GM12864 (cell line): ENCODE measurements around the gene FCHO1.

ENCODE experiments used
- DNase-seq: peaks from one replicate; pipeline ENCODE4 v3.0.0-alpha.2; 2011; ENCODE audit warnings: low read depth
- H3K4me3 ChIP-seq: 2 replicates; pipeline ENCODE4 v1.5.1; 2011; ENCODE audit warnings: mild to moderate bottlenecking, low read depth, low read length, control low read depth
- CTCF ChIP-seq: IDR thresholded peaks from 2 replicates; pipeline ENCODE4 v1.5.1; 2011; ENCODE audit warnings: low read depth, mild to moderate bottlenecking, moderate library complexity, low read length, control low read depth, inconsistent platforms; ENCODE audit errors: missing control alignments

Gene FCHO1

GRCh38 chr19:17754634-17755442, 3.6 kb downstream of the FCHO1 start:
- H3K4me3 ChIP-seq, result peak overlapping the region; percentile 0
- peak; percentile 78 for DNase-seq
- TF ChIP-seq CTCF, result peak; percentile 51

DNA sequence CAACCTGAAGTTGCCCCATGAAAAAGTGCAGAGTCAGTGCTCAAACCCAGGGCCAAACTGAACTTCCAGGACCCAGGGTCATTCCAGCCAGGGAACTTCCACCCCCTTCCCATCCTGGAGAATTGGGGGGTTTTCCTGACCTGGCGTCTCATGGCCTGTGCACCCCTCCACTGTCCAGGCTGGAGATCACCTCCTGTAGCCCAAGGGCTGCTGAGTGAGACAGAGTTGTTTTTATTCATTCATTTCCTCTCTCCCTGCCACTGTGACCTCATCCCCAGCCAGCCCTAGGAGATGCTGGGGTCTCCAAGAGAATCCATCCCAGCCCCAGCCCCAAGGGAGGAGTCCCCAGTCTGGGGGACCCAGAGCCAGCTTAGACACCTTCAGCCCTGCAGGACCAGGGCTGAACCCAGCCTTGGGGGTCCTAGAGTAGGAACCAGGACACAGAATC, 4.2 kb downstream of the FCHO1 start:
- DNase-seq, result no peak
- TF ChIP-seq CTCF, result no peak

DNA sequence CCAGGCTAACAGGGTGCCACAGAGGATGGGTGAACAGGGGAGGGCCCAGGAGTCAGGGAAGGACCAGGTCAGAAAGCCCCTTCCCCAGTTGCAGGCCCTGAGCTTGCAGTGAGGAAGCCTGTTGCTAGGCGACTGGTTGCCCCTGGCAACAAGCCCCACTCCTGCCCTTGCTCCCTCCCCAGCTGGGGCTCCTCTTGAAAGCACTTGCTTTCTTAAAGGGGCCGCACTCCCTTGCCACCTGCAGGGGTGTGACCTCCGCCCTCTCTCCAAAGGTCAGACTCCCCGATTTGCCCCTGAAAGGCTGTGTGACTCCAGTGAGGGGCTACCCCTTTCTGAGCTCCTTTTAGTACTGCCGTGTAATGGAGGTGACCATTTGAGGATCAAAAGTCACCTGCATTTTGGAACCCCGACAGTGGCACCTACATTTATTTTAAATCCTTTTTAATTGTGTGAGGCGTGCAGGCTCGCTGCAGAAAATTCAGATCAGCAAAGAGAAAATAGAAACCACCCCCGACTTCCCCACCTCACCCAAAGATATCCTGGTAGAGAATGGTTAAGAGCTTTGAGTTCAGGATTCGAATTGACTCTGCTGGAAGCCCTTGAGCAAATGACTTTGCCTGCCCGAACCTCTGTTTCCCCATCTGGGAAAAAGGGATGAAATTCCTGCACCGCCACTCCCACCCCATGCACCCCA, 4.8 kb downstream of the FCHO1 start:
- peak overlapping the region; percentile 4; the same call in 1 of the 2 replicates for H3K4me3 ChIP-seq
- TF ChIP-seq CTCF, result no peak
- DNase-seq, result peak; percentile 83

More for the DNA sequence above, 4.2 kb downstream of the FCHO1 start:
- peak overlapping the region; percentile 0 for H3K4me3 ChIP-seq

DNA sequence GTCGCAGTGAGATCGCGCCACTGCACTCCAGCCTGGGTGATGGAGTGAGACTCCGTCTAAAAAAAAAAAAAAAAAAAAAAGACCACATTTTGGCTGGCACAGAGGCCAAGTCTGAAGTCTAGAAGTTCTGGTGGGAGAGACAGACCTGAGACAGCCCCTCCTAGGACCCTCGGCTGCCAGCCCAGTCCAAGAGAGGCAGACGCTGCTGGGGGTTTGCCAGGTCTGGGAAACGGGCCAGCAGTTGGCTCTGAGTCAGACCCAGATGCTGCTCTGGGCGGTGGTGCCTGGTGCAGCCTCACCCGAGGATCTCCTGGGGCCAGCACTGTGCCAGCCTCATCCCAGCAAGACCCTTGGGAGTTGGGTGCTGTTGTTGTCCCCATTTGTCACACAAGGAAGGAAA, 5.8 kb downstream of the FCHO1 start:
- TF ChIP-seq CTCF, result no peak
- no peak for DNase-seq
- no peak overlapping the region for H3K4me3 ChIP-seq

- H3K4me3 ChIP-seq, result no peak overlapping the region
- DNase-seq, result no peak
- TF ChIP-seq CTCF, result no peak
Measured at GRCh38 chr19:17758515-17758914, 7.2 kb downstream of the FCHO1 start.

DNA sequence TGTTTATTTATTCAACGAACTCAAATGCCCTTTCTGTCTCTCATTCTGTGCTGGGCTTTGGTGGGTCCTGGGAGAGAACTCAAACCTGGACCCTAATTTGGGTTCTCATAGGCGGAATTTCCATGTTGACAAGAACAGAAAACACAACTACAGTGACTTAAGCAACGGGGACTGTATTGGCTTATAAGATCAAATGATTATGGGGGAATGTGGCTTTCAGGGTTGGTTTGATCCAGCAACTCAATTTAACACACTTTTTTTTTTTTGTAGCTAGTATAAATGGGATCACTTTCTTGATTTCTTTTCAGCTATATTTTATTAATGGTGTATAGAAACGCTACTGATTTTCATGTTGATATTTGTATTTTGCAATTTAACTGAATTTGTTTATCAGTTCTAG, 9.9 kb downstream of the FCHO1 start:
- no peak for TF ChIP-seq CTCF
- H3K4me3 ChIP-seq, result no peak overlapping the region
- DNase-seq, result no peak
